HepG2 (cell line): ENCODE results near the gene SLC17A9. TPM values are rescaled to one million over a fixed set of nuclear protein-coding genes. Genes with fewer than 3 reads are reported as not detected.

ENCODE experiments used
- AGO2 ChIP-seq: fragments of 200-400 bp; formaldehyde crosslinking; optimal IDR thresholded peaks from 2 replicates; pipeline ENCODE3; 2017; ENCODE audit warnings: mild to moderate bottlenecking, low read depth, low read length, moderate library complexity
- BCL3 ChIP-seq: sonication (generic); formaldehyde crosslinking; IDR thresholded peaks from 2 replicates; pipeline ENCODE4 v1.5.1; 2020; ENCODE audit warnings: mild to moderate bottlenecking, missing genetic modification reagents, moderate library complexity
- BRD4 ChIP-seq: sonication (generic); formaldehyde crosslinking; IDR thresholded peaks from 2 replicates; pipeline ENCODE4 v1.4.0; 2020; ENCODE audit warnings: missing genetic modification reagents
- CEBPB ChIP-seq: IDR thresholded peaks from 2 replicates; pipeline ENCODE4 v1.6.1; 2011; ENCODE audit warnings: low read depth, low read length, improper control_type of control experiment, borderline replicate concordance
- E2F2 ChIP-seq: sonication (generic); formaldehyde crosslinking; IDR thresholded peaks from 2 replicates; pipeline ENCODE4 v1.4.0; 2020; ENCODE audit warnings: missing genetic modification reagents, borderline replicate concordance
- FOSL2 ChIP-seq: sonication (generic); formaldehyde crosslinking; IDR thresholded peaks from 2 replicates; pipeline ENCODE4 v1.4.0; 2020; ENCODE audit warnings: missing genetic modification reagents
- FOXO1 ChIP-seq: sonication (generic); formaldehyde crosslinking; IDR thresholded peaks from 2 replicates; pipeline ENCODE4 v1.4.0; 2020; ENCODE audit warnings: missing genetic modification reagents
- NFE2L1 ChIP-seq: sonication (generic); formaldehyde crosslinking; IDR thresholded peaks from 2 replicates; pipeline ENCODE4 v1.4.0; 2020; ENCODE audit warnings: missing genetic modification reagents, mild to moderate bottlenecking, borderline replicate concordance
- NRL ChIP-seq: sonication (generic); formaldehyde crosslinking; IDR thresholded peaks from 2 replicates; pipeline ENCODE4 v1.5.0; 2020; ENCODE audit warnings: missing genetic modification reagents, mild to moderate bottlenecking, moderate library complexity, borderline replicate concordance
- PRDM4 ChIP-seq: sonication (generic); formaldehyde crosslinking; IDR thresholded peaks from 2 replicates; pipeline ENCODE4 v1.9.0; 2021; ENCODE audit warnings: missing genetic modification reagents, borderline replicate concordance
- RNF219 ChIP-seq: sonication (generic); formaldehyde crosslinking; IDR thresholded peaks from 2 replicates; pipeline ENCODE4 v1.5.0; 2020; ENCODE audit warnings: mild to moderate bottlenecking, missing genetic modification reagents
- SRSF1 ChIP-seq: fragments of 200-400 bp; formaldehyde crosslinking; optimal IDR thresholded peaks from 2 replicates; pipeline ENCODE3; 2017; ENCODE audit warnings: mild to moderate bottlenecking, low read depth, low read length, moderate library complexity
- THAP8 ChIP-seq: sonication (generic); formaldehyde crosslinking; IDR thresholded peaks from 2 replicates; pipeline ENCODE4 v1.5.1; 2020; ENCODE audit warnings: missing genetic modification reagents, mild to moderate bottlenecking, borderline replicate concordance
- WIZ ChIP-seq: sonication (generic); formaldehyde crosslinking; IDR thresholded peaks from 2 replicates; pipeline ENCODE4 v1.5.1; 2020; ENCODE audit warnings: mild to moderate bottlenecking, missing genetic modification reagents
- ZBTB21 ChIP-seq: sonication (generic); formaldehyde crosslinking; IDR thresholded peaks from 2 replicates; pipeline ENCODE4 v1.4.0; 2020; ENCODE audit warnings: missing genetic modification reagents
- ZFP90 ChIP-seq: sonication (generic); formaldehyde crosslinking; IDR thresholded peaks from 2 replicates; pipeline ENCODE4 v1.8.0; 2022; ENCODE audit warnings: missing genetic modification reagents, mild to moderate bottlenecking, inconsistent platforms, borderline replicate concordance
- ZNF331 ChIP-seq: sonication (generic); formaldehyde crosslinking; IDR thresholded peaks from 2 replicates; pipeline ENCODE4 v1.4.0; 2020; ENCODE audit warnings: missing genetic modification reagents
- ZNF451 ChIP-seq: sonication (generic); formaldehyde crosslinking; IDR thresholded peaks from 2 replicates; pipeline ENCODE4 v1.5.0; 2020; ENCODE audit warnings: mild to moderate bottlenecking, missing genetic modification reagents
- ZNF572 ChIP-seq: sonication (generic); formaldehyde crosslinking; IDR thresholded peaks from 2 replicates; pipeline ENCODE4 v1.5.1; 2020; ENCODE audit warnings: mild to moderate bottlenecking, missing genetic modification reagents
- ZNF775 ChIP-seq: sonication (generic); formaldehyde crosslinking; IDR thresholded peaks from 2 replicates; pipeline ENCODE4 v1.4.0; 2020; ENCODE audit warnings: missing genetic modification reagents, mild to moderate bottlenecking, moderate library complexity, borderline replicate concordance
- ZSCAN25 ChIP-seq: sonication (generic); formaldehyde crosslinking; IDR thresholded peaks from 2 replicates; pipeline ENCODE4 v1.8.0; 2022; ENCODE audit warnings: mild to moderate bottlenecking, missing genetic modification reagents
- polyA plus RNA-seq, 8 experiments: library from polyadenylated mRNA; depleted of rRNA in 3 of 8; stranded (reverse) in 7 of 8; unstranded in 1 of 8; fragments of >200 nt; fragmentation: Illumina TruSeq in 4 of 8; extraction: Trizol in 4 of 8; gene quantifications; 2 replicates each; pipeline versions ENCODE4 v1.2.1 to v1.2.3, GENCODE V29; 2011 to 2016; ENCODE audit warnings: low read depth in 4 of 8, missing spikeins in 1 of 8, mixed read lengths in 1 of 8; ENCODE audit not compliant: insufficient read depth in 1 of 8
- total RNA-seq, 5 experiments: library from RNA; depleted of rRNA; stranded (reverse); fragments of >200 nt; fragmentation: Illumina TruSeq; extraction: Trizol; gene quantifications; 2 replicates each; pipeline ENCODE4 v1.2.3, GENCODE V29; 2016; ENCODE audit warnings: low read depth in 1 of 5

The SLC17A9 gene
- total and polyA plus RNA-seq, 2 of the 13 experiments (the other 11 are each of a cell fraction or from before 2014, with no cell fraction given): 110 to 191 TPM

- TF ChIP-seq ZFP90 (peak; percentile 95), NRL (CRISPR knock-in tag) (peak; percentile 67; the same call in 1 of the 2 replicates), NFE2L1 (CRISPR knock-in tag) (no peak), THAP8 (no peak), PRDM4 (peak; percentile 74; the same call in 1 of the 2 replicates), BRD4 (CRISPR knock-in tag) (peak; percentile 60; the same call in 1 of the 2 replicates), ZNF775 (CRISPR knock-in tag) (no peak), E2F2 (CRISPR knock-in tag) (peak; percentile 77; the same call in 1 of the 2 replicates), FOXO1 (CRISPR knock-in tag) (peak; percentile 100), BCL3 (CRISPR knock-in tag) (peak; percentile 94), AGO2 (peak; percentile 90), ZNF572 (CRISPR knock-in tag) (peak; percentile 64), SRSF1 (no peak), ZBTB21 (CRISPR knock-in tag) (peak; percentile 32; the same call in 1 of the 2 replicates), WIZ (no peak; the same call in 1 of the 2 replicates), RNF219 (no peak), ZSCAN25 (CRISPR knock-in tag) (peak; percentile 70; the same call in 1 of the 2 replicates), FOSL2 (peak; percentile 83), ZNF451 (peak; percentile 86; the same call in 1 of the 2 replicates), ZNF331 (peak; percentile 99), CEBPB (peak; percentile 70)
These were observed 3.2 kb downstream of the SLC17A9 start (continued) for GRCh38 chr20:62955519-62956386.
